HL-60 (cell line): Measurements from ENCODE around the gene USB1.

Experiments used
- DNase-seq, 2 experiments: peaks; one replicate each; pipeline ENCODE4 v3.0.0-alpha.2; 2010 to 2020; ENCODE audit warnings: low read depth in 1 of 2, low spot score in 1 of 2
- H3K27ac ChIP-seq: fragments of 250-450 bp; sonication (Bioruptor Pico); replicated peaks from 2 replicates; pipeline ENCODE4 v1.5.1; 2020; ENCODE audit warnings: mild to moderate bottlenecking, moderate library complexity
- H3K27me3 ChIP-seq: fragments of 250-450 bp; sonication (Bioruptor Pico); 2 replicates; pipeline ENCODE4 v1.5.1; 2021; ENCODE audit warnings: mild to moderate bottlenecking, moderate library complexity; ENCODE audit not compliant: insufficient read depth, poor library complexity, severe bottlenecking
- H3K4me3 ChIP-seq: replicated peaks from 2 replicates; pipeline ENCODE4 v1.5.1; 2011; ENCODE audit warnings: mild to moderate bottlenecking, control low read depth, low read length; ENCODE audit not compliant: insufficient read depth
- CTCF ChIP-seq: IDR thresholded peaks from one replicate; pipeline ENCODE4 v1.5.1; 2011; ENCODE audit warnings: low read length, control low read depth, inconsistent platforms; ENCODE audit not compliant: insufficient read depth
- GABPA ChIP-seq: IDR thresholded peaks from 2 replicates; pipeline ENCODE4 v1.6.1; 2012; ENCODE audit warnings: low read depth
- POLR2AphosphoS5 ChIP-seq: IDR thresholded peaks from 2 replicates; pipeline ENCODE4 v1.6.1; 2012; ENCODE audit warnings: low read depth
- REST ChIP-seq: IDR thresholded peaks from 2 replicates; pipeline ENCODE4 v1.6.1; 2012; ENCODE audit warnings: low read depth; ENCODE audit not compliant: insufficient replicate concordance
- SPI1 ChIP-seq: IDR thresholded peaks from 2 replicates; pipeline ENCODE4 v1.6.1; 2012; ENCODE audit warnings: low read depth, mild to moderate bottlenecking, borderline replicate concordance

Gene USB1

GRCh38 chr16:58040496-58040846, 39.3 kb downstream of the USB1 start:
- DNase-seq: no peak
- no peaks in the 10 kb centered on the region for H3K27me3 ChIP-seq
- TF ChIP-seq POLR2AphosphoS5 (no peak), CTCF (no peak), REST (no peak)
- H3K4me3 ChIP-seq: no peak overlapping the region
- no peak overlapping the region for H3K27ac ChIP-seq

GRCh38 chr16:58040945-58041627, 39.9 kb downstream of the USB1 start:
- H3K27me3 ChIP-seq: no peaks in the 10 kb centered on the region
- TF ChIP-seq SPI1: no peak
- no peak overlapping the region for H3K27ac ChIP-seq
- no peak overlapping the region for H3K4me3 ChIP-seq
- DNase-seq: no peak

- DNase-seq: no peak
- no peaks in the 10 kb centered on the region for H3K27me3 ChIP-seq
- TF ChIP-seq CTCF (no peak), GABPA (no peak), SPI1 (no peak)
- no peak overlapping the region for H3K4me3 ChIP-seq
- H3K27ac ChIP-seq: no peak overlapping the region
Measured at GRCh38 chr16:58041628-58041955, 40.4 kb downstream of the USB1 start.

GRCh38 chr16:58042001-58042885, 41.0 kb downstream of the USB1 start:
- H3K4me3 ChIP-seq: no peak overlapping the region
- no peaks in the 10 kb centered on the region for H3K27me3 ChIP-seq
- no peak overlapping the region for H3K27ac ChIP-seq
- DNase-seq: no peak
- TF ChIP-seq POLR2AphosphoS5: no peak
- no peak for TF ChIP-seq GABPA
- no peak for TF ChIP-seq REST
- no peak for TF ChIP-seq SPI1
- TF ChIP-seq CTCF: no peak
